ENCODE data around the gene DHRS13. TPM values are rescaled to one million over a fixed set of nuclear protein-coding genes. Genes with fewer than 3 reads are reported as not detected.

The DHRS13 gene
- total and polyA plus RNA-seq, 2 experiments from 2014 or later, result 2.6 to 5.2 TPM

GRCh38 chr17:28900986-28901726, 1.7 kb downstream of the DHRS13 start:
- 90 to 93% methylated on average over 20 to 24 of the region's 24 CpGs for WGBS, 2 experiments (ENCODE audit: low coverage in 1 of 2, low lambda C conversion rate in 2 of 2, missing lambda C conversion rate in 2 of 2)
- H3K4me2 ChIP-seq (ENCODE audit: unreplicated experiment), result no peak overlapping the region

GRCh38 chr17:28899212-28899815, 3.6 kb downstream of the DHRS13 start:
- Histone ChIP-seq H3K27ac (no peak overlapping the region), H3K4me3 (no peak overlapping the region), H3F3A (ENCODE audit: insufficient read depth) (peaks cover 11% of the 10 kb centered on the region; the same call in 1 of the 2 replicates), H3K27me3 (replicated peaks; ENCODE audit: insufficient read depth) (no peaks in the 10 kb centered on the region), H3K79me2 (ENCODE audit: insufficient read depth) (peaks cover 28% of the 10 kb centered on the region), H3K9me2 (ENCODE audit: insufficient read depth) (no peaks in the 10 kb centered on the region), H3K36me3 (ENCODE audit: low read depth) (no peaks in the 10 kb centered on the region), H2AFZ (no peak overlapping the region), H3K9me3 (ENCODE audit: low read depth) (no peaks in the 10 kb centered on the region), H3K9ac (no peak overlapping the region), H4K20me1 (ENCODE audit: insufficient read depth) (no peaks in the 10 kb centered on the region), H3K4me2 (ENCODE audit: unreplicated experiment) (no peak overlapping the region), H3K4me1 (ENCODE audit: insufficient read depth) (peaks cover 14% of the 10 kb centered on the region; the same call in 1 of the 2 replicates)
- DNase-seq, result no peak
- in situ Hi-C loops (cut with MboI), result loop anchor here (10.0 kb wide), 1 partner anchor 135 kb away; no protein-coding TSS in a partner anchor
- TF ChIP-seq EZH2 (IDR thresholded peaks at IDR 0.05; ENCODE audit: insufficient read depth, poor library complexity, severe bottlenecking) (no peak), EZH2phosphoT487 (IDR thresholded peaks at IDR 0.05; ENCODE audit: insufficient read depth, low read depth) (no peak)
- 97 to 98% methylated on average over 5 of the region's 5 CpGs for WGBS, 2 experiments (ENCODE audit: low coverage in 1 of 2, low lambda C conversion rate in 2 of 2, missing lambda C conversion rate in 2 of 2)

More at GRCh38 chr17:28900986-28901726, 1.7 kb downstream of the DHRS13 start:
- H3F3A ChIP-seq (ENCODE audit: insufficient read depth), result peaks cover 27% of the 10 kb centered on the region
- DNase-seq, result no peak
- H3K9me3 ChIP-seq (ENCODE audit: low read depth), result no peaks in the 10 kb centered on the region
- in situ Hi-C loops (cut with MboI), result no loop called here
- no peaks in the 10 kb centered on the region for H3K9me2 ChIP-seq (ENCODE audit: insufficient read depth)
- TF ChIP-seq EZH2phosphoT487 (IDR thresholded peaks at IDR 0.05; ENCODE audit: insufficient read depth, low read depth) (no peak), EZH2 (IDR thresholded peaks at IDR 0.05; ENCODE audit: insufficient read depth, poor library complexity, severe bottlenecking) (no peak)
- no peaks in the 10 kb centered on the region for H3K36me3 ChIP-seq (ENCODE audit: low read depth)
- peaks cover 15% of the 10 kb centered on the region for H3K79me2 ChIP-seq (ENCODE audit: insufficient read depth)
- H2AFZ ChIP-seq, result no peak overlapping the region
- peaks cover 12% of the 10 kb centered on the region; the same call in 1 of the 2 replicates for H3K4me1 ChIP-seq (ENCODE audit: insufficient read depth)
- H3K9ac ChIP-seq, result no peak overlapping the region
- no peak overlapping the region for H3K4me3 ChIP-seq
- H3K27me3 ChIP-seq (replicated peaks; ENCODE audit: insufficient read depth), result no peaks in the 10 kb centered on the region
- no peak overlapping the region for H3K27ac ChIP-seq
- H4K20me1 ChIP-seq (ENCODE audit: insufficient read depth), result no peaks in the 10 kb centered on the region

GRCh38 chr17:28898527-28898955, 4.3 kb downstream of the DHRS13 start:
- in situ Hi-C loops (cut with MboI), result loop anchor here (10.0 kb wide), 1 partner anchor 134 kb away; no protein-coding TSS in a partner anchor
- Histone ChIP-seq H3K27ac (no peak overlapping the region), H3K27me3 (replicated peaks; ENCODE audit: insufficient read depth) (no peaks in the 10 kb centered on the region), H3F3A (ENCODE audit: insufficient read depth) (0 out of 2 replicates have a peak, but pooled peaks cover 3% of the 10 kb centered on the region), H3K9ac (no peak overlapping the region), H3K4me3 (no peak overlapping the region), H4K20me1 (ENCODE audit: insufficient read depth) (no peaks in the 10 kb centered on the region), H3K9me2 (ENCODE audit: insufficient read depth) (no peaks in the 10 kb centered on the region), H3K9me3 (ENCODE audit: low read depth) (no peaks in the 10 kb centered on the region), H2AFZ (no peak overlapping the region), H3K79me2 (ENCODE audit: insufficient read depth) (peaks cover 34% of the 10 kb centered on the region), H3K4me1 (ENCODE audit: insufficient read depth) (peaks cover 14% of the 10 kb centered on the region; the same call in 1 of the 2 replicates), H3K36me3 (ENCODE audit: low read depth) (no peaks in the 10 kb centered on the region), H3K4me2 (ENCODE audit: unreplicated experiment) (no peak overlapping the region)
- WGBS, 2 experiments (ENCODE audit: low coverage in 1 of 2, low lambda C conversion rate in 2 of 2, missing lambda C conversion rate in 2 of 2), result 86 to 90% methylated on average over 12 of the region's 12 CpGs
- no peak for DNase-seq
- TF ChIP-seq EZH2phosphoT487 (IDR thresholded peaks at IDR 0.05; ENCODE audit: insufficient read depth, low read depth) (no peak), EZH2 (IDR thresholded peaks at IDR 0.05; ENCODE audit: insufficient read depth, poor library complexity, severe bottlenecking) (no peak)

- in situ Hi-C loops (cut with MboI), result loop anchor here (10.0 kb wide), 1 partner anchor 133 kb away; no protein-coding TSS in a partner anchor
- Histone ChIP-seq H3K9me2 (ENCODE audit: insufficient read depth) (no peaks in the 10 kb centered on the region), H4K20me1 (ENCODE audit: insufficient read depth) (no peaks in the 10 kb centered on the region), H3K9ac (peak overlapping the region; percentile 83), H3K4me3 (peak overlapping the region; percentile 95), H2AFZ (peak overlapping the region; percentile 97), H3K9me3 (ENCODE audit: low read depth) (no peaks in the 10 kb centered on the region), H3K27me3 (replicated peaks; ENCODE audit: insufficient read depth) (no peaks in the 10 kb centered on the region), H3K4me2 (ENCODE audit: unreplicated experiment) (peak overlapping the region; percentile 93), H3K27ac (no peak overlapping the region), H3K79me2 (ENCODE audit: insufficient read depth) (peaks cover 40% of the 10 kb centered on the region), H3F3A (ENCODE audit: insufficient read depth) (no peaks in the 10 kb centered on the region), H3K36me3 (ENCODE audit: low read depth) (no peaks in the 10 kb centered on the region), H3K4me1 (ENCODE audit: insufficient read depth) (peaks cover 14% of the 10 kb centered on the region; the same call in 1 of the 2 replicates)
- no peak for TF ChIP-seq EZH2 (IDR thresholded peaks at IDR 0.05; ENCODE audit: insufficient read depth, poor library complexity, severe bottlenecking)
- no peak for TF ChIP-seq EZH2phosphoT487 (IDR thresholded peaks at IDR 0.05; ENCODE audit: insufficient read depth, low read depth)
- DNase-seq, result no peak
- 22% methylated on average over 22 to 23 of the region's 23 CpGs for WGBS, 2 experiments (ENCODE audit: low coverage in 1 of 2, low lambda C conversion rate in 2 of 2, missing lambda C conversion rate in 2 of 2)
Measured at GRCh38 chr17:28897769-28898526, 4.9 kb downstream of the DHRS13 start.

All from GM23248 (cell line).